PC-9 (cell line): Measurements from ENCODE around the gene KRT1. TPM values are rescaled to one million over a fixed set of nuclear protein-coding genes. Genes with fewer than 3 reads are reported as not detected.

Source experiments
- BruUV-seq: library from RNA; stranded (reverse); fragments of 400-500 nt; replicated peaks from 2 replicates; lab custom pipeline; 2021; lab: Mats Ljungman, UMichigan
- CTCF ChIA-PET: fragments of 300-600 bp; sonication (Branson Sonifier 250); formaldehyde crosslinking; loops from one replicate; lab custom pipeline; 2022; ENCODE audit warnings: antibody characterized with exemption; lab: Charles Lee
- POLR2A ChIA-PET: fragments of 300-600 bp; sonication (Branson Sonifier 250); formaldehyde crosslinking; loops from one replicate; lab custom pipeline; 2022; ENCODE audit warnings: antibody characterized with exemption; ENCODE audit not compliant: unreplicated experiment; lab: Charles Lee
- DNase-seq, 2 experiments: peaks; one replicate each; pipeline versions ENCODE4 v3.0.0 to v3.0.0-alpha.2; 2015 to 2022; ENCODE audit warnings: mixed read lengths in 1 of 2
- H2AFZ ChIP-seq: fragments of 200-600 bp; sonication (generic); 2 replicates; pipeline ENCODE4 v1.8.1; 2017; ENCODE audit warnings: antibody characterized with exemption
- H3F3A ChIP-seq: fragments of 200-600 bp; sonication (generic); 2 replicates; pipeline ENCODE4 v1.8.1; 2017; ENCODE audit warnings: antibody characterized with exemption, mild to moderate bottlenecking, low read depth; ENCODE audit not compliant: insufficient read depth
- H3K27ac ChIP-seq: fragments of 200-600 bp; sonication (generic); 2 replicates; pipeline ENCODE4 v1.6.1; 2016; ENCODE audit warnings: mixed run types
- H3K27me3 ChIP-seq: fragments of 200-600 bp; sonication (generic); 2 replicates; pipeline ENCODE4 v1.6.1; 2016; ENCODE audit warnings: low read depth, mixed run types; ENCODE audit not compliant: insufficient read depth
- H3K36me3 ChIP-seq: fragments of 200-600 bp; sonication (generic); 2 replicates; pipeline ENCODE4 v1.6.1; 2016; ENCODE audit warnings: low read depth, mixed run types
- H3K4me1 ChIP-seq: fragments of 200-600 bp; sonication (generic); replicated peaks from 2 replicates; pipeline ENCODE4 v1.6.1; 2016; ENCODE audit warnings: mixed run types; ENCODE audit not compliant: insufficient read depth
- H3K4me2 ChIP-seq: fragments of 200-600 bp; sonication (generic); 2 replicates; pipeline ENCODE4 v1.6.1; 2017; ENCODE audit warnings: mixed run types
- H3K4me3 ChIP-seq: fragments of 200-600 bp; sonication (generic); 2 replicates; pipeline ENCODE4 v1.6.1; 2016; ENCODE audit warnings: mixed run types
- H3K79me2 ChIP-seq: fragments of 200-600 bp; sonication (generic); 2 replicates; pipeline ENCODE4 v1.6.1; 2017; ENCODE audit warnings: low read depth, mixed run types
- H3K9me2 ChIP-seq: fragments of 200-600 bp; sonication (generic); 2 replicates; pipeline ENCODE4 v1.8.1; 2017; ENCODE audit warnings: mild to moderate bottlenecking; ENCODE audit not compliant: insufficient read depth
- H3K9me3 ChIP-seq: fragments of 200-600 bp; sonication (generic); 2 replicates; pipeline ENCODE4 v1.8.1; 2016; ENCODE audit warnings: low read depth; ENCODE audit not compliant: insufficient read depth
- H4K20me1 ChIP-seq: fragments of 200-600 bp; sonication (generic); 2 replicates; pipeline ENCODE4 v1.8.1; 2017; ENCODE audit not compliant: insufficient read depth
- EZH2 ChIP-seq: fragments of 200-600 bp; sonication (generic); IDR thresholded peaks from 2 replicates; pipeline ENCODE4 v1.8.0; 2017; ENCODE audit warnings: antibody characterized with exemption, low read depth
- intact Hi-C: fragments of 100-400 bp; cut with micrococcal nuclease; formaldehyde crosslinking; loops from one replicate; pipeline ENCODE4 v1.10.0; 2022; ENCODE audit not compliant: unreplicated experiment
- total RNA-seq: library from RNA; stranded (reverse); gene quantifications from 2 replicates; pipeline ENCODE4 v1.2.3, GENCODE V29; 2021
- TF ChIP-seq, protein P1 (sequence below): fragments of 200-600 bp; sonication (generic); conservative IDR thresholded peaks from 2 replicates; pipeline ENCODE4 v1.6.1; 2017; ENCODE audit warnings: mixed run types, antibody characterized with exemption, mild to moderate bottlenecking, moderate library complexity

Gene KRT1
- total RNA-seq, 1 experiment from 2014 or later: not detected

- ChIA-PET CTCF (interaction anchor here (0.6 kb wide), 1 partner anchor 603 kb away, joined by 16 read pairs; no protein-coding TSS in a partner anchor), POLR2A (no interaction called here)
- no TSS peak for BruUV-seq
- Histone ChIP-seq H3F3A (no peaks in the 10 kb centered on the region), H3K4me1 (no peaks in the 10 kb centered on the region; the same call in 1 of the 2 replicates), H4K20me1 (no peaks in the 10 kb centered on the region), H3K27ac (no peak overlapping the region), H3K36me3 (no peaks in the 10 kb centered on the region), H3K79me2 (no peaks in the 10 kb centered on the region), H3K4me3 (no peak overlapping the region), H3K9me3 (no peaks in the 10 kb centered on the region), H3K9me2 (no peaks in the 10 kb centered on the region), H3K27me3 (no peaks in the 10 kb centered on the region), H3K4me2 (no peak overlapping the region), H2AFZ (no peak overlapping the region)
- no peak for DNase-seq
- no peak for TF ChIP-seq EZH2
- TF ChIP-seq, protein P1, sequence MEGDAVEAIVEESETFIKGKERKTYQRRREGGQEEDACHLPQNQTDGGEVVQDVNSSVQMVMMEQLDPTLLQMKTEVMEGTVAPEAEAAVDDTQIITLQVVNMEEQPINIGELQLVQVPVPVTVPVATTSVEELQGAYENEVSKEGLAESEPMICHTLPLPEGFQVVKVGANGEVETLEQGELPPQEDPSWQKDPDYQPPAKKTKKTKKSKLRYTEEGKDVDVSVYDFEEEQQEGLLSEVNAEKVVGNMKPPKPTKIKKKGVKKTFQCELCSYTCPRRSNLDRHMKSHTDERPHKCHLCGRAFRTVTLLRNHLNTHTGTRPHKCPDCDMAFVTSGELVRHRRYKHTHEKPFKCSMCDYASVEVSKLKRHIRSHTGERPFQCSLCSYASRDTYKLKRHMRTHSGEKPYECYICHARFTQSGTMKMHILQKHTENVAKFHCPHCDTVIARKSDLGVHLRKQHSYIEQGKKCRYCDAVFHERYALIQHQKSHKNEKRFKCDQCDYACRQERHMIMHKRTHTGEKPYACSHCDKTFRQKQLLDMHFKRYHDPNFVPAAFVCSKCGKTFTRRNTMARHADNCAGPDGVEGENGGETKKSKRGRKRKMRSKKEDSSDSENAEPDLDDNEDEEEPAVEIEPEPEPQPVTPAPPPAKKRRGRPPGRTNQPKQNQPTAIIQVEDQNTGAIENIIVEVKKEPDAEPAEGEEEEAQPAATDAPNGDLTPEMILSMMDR: no peak
- intact Hi-C loops: no loop called here
Observed at GRCh38 chr12:52630599-52631200, 49.5 kb downstream of the KRT1 start.

DNA sequence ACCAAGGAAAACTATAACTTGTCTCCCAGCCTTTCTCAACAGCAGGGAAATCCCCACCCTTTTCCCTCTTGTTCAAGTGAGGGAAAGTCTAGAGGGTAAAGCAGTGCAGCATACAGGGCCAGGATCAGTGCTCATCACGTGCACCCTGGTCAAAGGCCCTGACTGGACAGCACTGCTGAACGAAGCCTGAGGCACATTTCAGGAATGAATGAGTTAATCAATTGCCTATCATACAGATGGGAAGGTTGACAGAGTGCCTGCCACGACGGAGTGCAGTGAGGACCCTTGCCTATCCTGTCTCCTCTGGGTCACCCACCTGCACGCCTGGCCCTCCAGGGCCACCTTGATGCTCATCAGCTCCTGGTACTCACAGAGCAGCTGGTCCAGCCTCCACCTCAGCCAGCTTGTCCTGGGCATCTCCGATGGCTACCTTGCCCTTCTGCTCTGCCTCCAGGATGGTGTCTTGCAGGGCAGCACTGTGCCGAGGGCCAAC is 50.2 kb downstream of the KRT1 start:
- H3K27me3 ChIP-seq: no peaks in the 10 kb centered on the region
- no peaks in the 10 kb centered on the region for H3F3A ChIP-seq
- no peaks in the 10 kb centered on the region for H3K36me3 ChIP-seq
- H4K20me1 ChIP-seq: no peaks in the 10 kb centered on the region
- no peak overlapping the region for H3K4me3 ChIP-seq
- no peaks in the 10 kb centered on the region for H3K9me2 ChIP-seq
- H3K9me3 ChIP-seq: no peaks in the 10 kb centered on the region
- H3K4me1 ChIP-seq: no peaks in the 10 kb centered on the region; the same call in 1 of the 2 replicates
- no TSS peak for BruUV-seq
- H3K79me2 ChIP-seq: no peaks in the 10 kb centered on the region
- ChIA-PET CTCF (interaction anchor here (0.6 kb wide), 1 partner anchor 602 kb away, joined by 16 read pairs; no protein-coding TSS in a partner anchor), POLR2A (no interaction called here)
- intact Hi-C loops: no loop called here
- H3K27ac ChIP-seq: no peak overlapping the region
- no peak for TF ChIP-seq EZH2
- TF ChIP-seq, protein P1: no peak
- no peak overlapping the region for H3K4me2 ChIP-seq
- no peak overlapping the region for H2AFZ ChIP-seq
- no peak for DNase-seq

GRCh38 chr12:52629281-52630007 is 50.8 kb downstream of the KRT1 start:
- no peaks in the 10 kb centered on the region for H3K79me2 ChIP-seq
- H3K4me3 ChIP-seq: no peak overlapping the region
- intact Hi-C loops: no loop called here
- no peaks in the 10 kb centered on the region; the same call in 1 of the 2 replicates for H3K4me1 ChIP-seq
- no peak for DNase-seq
- TF ChIP-seq, protein P1: no peak
- no peak for TF ChIP-seq EZH2
- no peaks in the 10 kb centered on the region for H3K36me3 ChIP-seq
- H3K27me3 ChIP-seq: no peaks in the 10 kb centered on the region
- no peak overlapping the region for H3K4me2 ChIP-seq
- H2AFZ ChIP-seq: no peak overlapping the region
- H4K20me1 ChIP-seq: no peaks in the 10 kb centered on the region
- ChIA-PET CTCF (no interaction called here), POLR2A (no interaction called here)
- BruUV-seq: no TSS peak
- H3K27ac ChIP-seq: no peak overlapping the region
- H3F3A ChIP-seq: no peaks in the 10 kb centered on the region
- no peaks in the 10 kb centered on the region for H3K9me2 ChIP-seq
- H3K9me3 ChIP-seq: no peaks in the 10 kb centered on the region
